Measurements from ENCODE around the gene RHO.

RHO gene

GRCh38 chr3:129519449-129519848 is 9.0 kb upstream of the RHO start:
- H3K79me1 ChIP-seq (ENCODE audit: low read length), result no peaks in the 10 kb centered on the region
- H3K4me2 ChIP-seq (ENCODE audit: low read length), result no peak overlapping the region
- no peak overlapping the region for H4K8ac ChIP-seq (ENCODE audit: low read depth, low read length)
- no peak overlapping the region for H3K27ac ChIP-seq (ENCODE audit: low read depth, low read length)
- H3K4me3 ChIP-seq (ENCODE audit: low read length), result no peak overlapping the region
- no peak overlapping the region for H3K56ac ChIP-seq (ENCODE audit: low read length)
- no peak overlapping the region for H3K23ac ChIP-seq (ENCODE audit: low read length)
- no peak overlapping the region for H2AK5ac ChIP-seq (ENCODE audit: low read length)
- WGBS (ENCODE audit: extremely low coverage, insufficient coverage, low lambda C conversion rate), result no CpG with 5 or more reads among the region's 10 CpGs
- no peaks in the 10 kb centered on the region for H3K27me3 ChIP-seq (ENCODE audit: insufficient read depth, low read length, poor library complexity)
- no peak overlapping the region for H3K18ac ChIP-seq (ENCODE audit: low read length)
- no peak overlapping the region for H2BK120ac ChIP-seq (ENCODE audit: low read depth, low read length)
- no peak overlapping the region for H3K4ac ChIP-seq (ENCODE audit: low read depth, low read length)
- no peak overlapping the region for H4K5ac ChIP-seq (ENCODE audit: low read length)
- no peaks in the 10 kb centered on the region for H3K36me3 ChIP-seq (ENCODE audit: control insufficient read depth, insufficient read depth, low read length)
- no peak overlapping the region for H2BK5ac ChIP-seq (ENCODE audit: low read length)
- no peaks in the 10 kb centered on the region for H3K79me2 ChIP-seq (ENCODE audit: control insufficient read depth, insufficient read depth, low read length)
- no peaks in the 10 kb centered on the region for H3K4me1 ChIP-seq (ENCODE audit: control insufficient read depth, low read depth, low read length)
- no peak overlapping the region for H3K9ac ChIP-seq (ENCODE audit: low read length)
- H2BK15ac ChIP-seq (replicated peaks; ENCODE audit: low read depth), result no peak overlapping the region
- DNase-seq, result no peak

DNA sequence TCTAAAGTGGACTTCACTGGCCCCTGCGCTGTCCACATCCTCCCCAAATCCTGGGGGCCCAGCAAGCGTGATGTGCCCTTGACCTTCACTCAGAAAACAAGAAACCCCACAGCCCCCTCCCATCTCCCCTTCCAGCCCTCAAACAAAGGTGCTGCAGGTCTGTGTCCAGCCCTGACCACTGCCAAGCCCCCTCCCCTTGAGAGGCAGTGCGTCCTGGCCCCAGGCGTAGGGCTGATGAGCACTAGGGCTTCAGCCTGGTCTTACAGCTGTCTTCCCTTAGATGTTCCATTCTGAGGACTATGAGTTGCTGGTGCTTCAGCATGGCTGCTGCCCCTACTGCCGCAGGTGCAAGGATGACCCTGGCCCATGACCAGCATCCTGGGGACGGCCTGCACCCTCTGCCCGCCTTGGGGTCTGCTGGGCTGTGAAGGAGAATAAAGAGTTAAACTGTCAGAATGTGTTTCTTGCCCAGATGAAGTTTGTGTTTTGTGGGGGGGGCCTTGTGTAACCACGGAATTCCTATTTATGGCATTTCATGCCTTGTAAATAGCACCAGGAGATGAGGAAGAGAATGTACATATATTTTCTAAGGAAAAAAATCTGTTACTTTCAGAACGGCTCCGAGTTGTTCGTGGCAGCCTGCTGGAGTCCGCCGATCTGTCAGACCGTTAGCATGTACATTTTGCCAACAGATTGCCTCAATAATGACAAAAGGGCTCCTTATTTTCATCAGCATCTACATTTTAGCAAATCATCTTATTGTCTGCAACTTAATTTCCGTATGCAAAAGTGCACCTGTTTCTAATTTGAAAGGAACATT is 8.3 kb upstream of the RHO start:
- Histone ChIP-seq H2BK5ac (ENCODE audit: low read length) (no peak overlapping the region), H4K5ac (ENCODE audit: low read length) (no peak overlapping the region), H3K23ac (ENCODE audit: low read length) (no peak overlapping the region), H4K8ac (ENCODE audit: low read depth, low read length) (no peak overlapping the region), H3K18ac (ENCODE audit: low read length) (no peak overlapping the region), H3K79me2 (ENCODE audit: control insufficient read depth, insufficient read depth, low read length) (no peaks in the 10 kb centered on the region), H3K9ac (ENCODE audit: low read length) (no peak overlapping the region), H3K4me1 (ENCODE audit: control insufficient read depth, low read depth, low read length) (no peaks in the 10 kb centered on the region), H3K36me3 (ENCODE audit: control insufficient read depth, insufficient read depth, low read length) (no peaks in the 10 kb centered on the region), H3K4ac (ENCODE audit: low read depth, low read length) (no peak overlapping the region), H3K27ac (ENCODE audit: low read depth, low read length) (no peak overlapping the region), H3K27me3 (ENCODE audit: insufficient read depth, low read length, poor library complexity) (no peaks in the 10 kb centered on the region), H2BK120ac (ENCODE audit: low read depth, low read length) (no peak overlapping the region), H2BK15ac (replicated peaks; ENCODE audit: low read depth) (no peak overlapping the region), H3K56ac (ENCODE audit: low read length) (no peak overlapping the region), H2AK5ac (ENCODE audit: low read length) (no peak overlapping the region), H3K4me2 (ENCODE audit: low read length) (no peak overlapping the region), H3K4me3 (ENCODE audit: low read length) (no peak overlapping the region), H3K79me1 (ENCODE audit: low read length) (no peaks in the 10 kb centered on the region)
- WGBS (ENCODE audit: extremely low coverage, insufficient coverage, low lambda C conversion rate), result no CpG with 5 or more reads among the region's 15 CpGs
- DNase-seq, result no peak

DNA sequence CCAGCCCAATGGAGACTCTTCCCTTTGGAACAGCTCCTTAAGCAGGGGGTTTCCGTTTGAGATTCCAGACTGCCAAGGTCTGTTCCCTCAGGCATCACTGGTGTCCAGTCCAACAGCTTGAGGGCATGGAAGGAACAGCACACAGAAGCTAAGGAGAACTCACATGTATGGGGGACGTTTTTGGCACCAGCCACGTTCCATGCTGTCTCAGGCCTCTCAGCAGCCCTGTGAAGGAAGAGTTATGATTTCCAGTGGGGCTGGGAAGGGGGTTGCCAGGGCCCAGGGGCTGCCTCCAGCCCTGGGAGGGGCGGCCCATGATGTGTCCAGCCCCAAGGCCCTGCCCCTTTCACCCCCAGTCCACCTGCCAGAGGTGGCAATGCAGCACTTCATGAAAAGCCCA is 7.5 kb upstream of the RHO start:
- Histone ChIP-seq H2BK120ac (ENCODE audit: low read depth, low read length) (no peak overlapping the region), H4K5ac (ENCODE audit: low read length) (no peak overlapping the region), H2BK5ac (ENCODE audit: low read length) (no peak overlapping the region), H3K9ac (ENCODE audit: low read length) (no peak overlapping the region), H3K27me3 (ENCODE audit: insufficient read depth, low read length, poor library complexity) (no peaks in the 10 kb centered on the region), H3K4me2 (ENCODE audit: low read length) (no peak overlapping the region), H3K36me3 (ENCODE audit: control insufficient read depth, insufficient read depth, low read length) (no peaks in the 10 kb centered on the region), H3K23ac (ENCODE audit: low read length) (no peak overlapping the region), H3K4me1 (ENCODE audit: control insufficient read depth, low read depth, low read length) (no peaks in the 10 kb centered on the region), H2BK15ac (replicated peaks; ENCODE audit: low read depth) (no peak overlapping the region), H3K56ac (ENCODE audit: low read length) (no peak overlapping the region), H3K4ac (ENCODE audit: low read depth, low read length) (no peak overlapping the region), H2AK5ac (ENCODE audit: low read length) (no peak overlapping the region), H3K79me1 (ENCODE audit: low read length) (no peaks in the 10 kb centered on the region), H3K18ac (ENCODE audit: low read length) (no peak overlapping the region), H4K8ac (ENCODE audit: low read depth, low read length) (no peak overlapping the region), H3K79me2 (ENCODE audit: control insufficient read depth, insufficient read depth, low read length) (no peaks in the 10 kb centered on the region), H3K4me3 (ENCODE audit: low read length) (no peak overlapping the region), H3K27ac (ENCODE audit: low read depth, low read length) (no peak overlapping the region)
- DNase-seq, result no peak
- WGBS (ENCODE audit: extremely low coverage, insufficient coverage, low lambda C conversion rate), result no CpG with 5 or more reads among the region's 4 CpGs

- Histone ChIP-seq H3K27ac (ENCODE audit: low read depth, low read length) (no peak overlapping the region), H4K8ac (ENCODE audit: low read depth, low read length) (no peak overlapping the region), H3K4me1 (ENCODE audit: control insufficient read depth, low read depth, low read length) (no peaks in the 10 kb centered on the region), H3K4me3 (ENCODE audit: low read length) (no peak overlapping the region), H3K79me1 (ENCODE audit: low read length) (no peaks in the 10 kb centered on the region), H3K18ac (ENCODE audit: low read length) (no peak overlapping the region), H2AK5ac (ENCODE audit: low read length) (no peak overlapping the region), H3K23ac (ENCODE audit: low read length) (no peak overlapping the region), H2BK120ac (ENCODE audit: low read depth, low read length) (no peak overlapping the region), H3K4ac (ENCODE audit: low read depth, low read length) (no peak overlapping the region), H3K4me2 (ENCODE audit: low read length) (no peak overlapping the region), H2BK15ac (replicated peaks; ENCODE audit: low read depth) (no peak overlapping the region), H3K56ac (ENCODE audit: low read length) (no peak overlapping the region), H3K27me3 (ENCODE audit: insufficient read depth, low read length, poor library complexity) (no peaks in the 10 kb centered on the region), H2BK5ac (ENCODE audit: low read length) (no peak overlapping the region), H3K9ac (ENCODE audit: low read length) (no peak overlapping the region), H3K36me3 (ENCODE audit: control insufficient read depth, insufficient read depth, low read length) (no peaks in the 10 kb centered on the region), H3K79me2 (ENCODE audit: control insufficient read depth, insufficient read depth, low read length) (no peaks in the 10 kb centered on the region), H4K5ac (ENCODE audit: low read length) (no peak overlapping the region)
- DNase-seq, result no peak
- no CpG with 5 or more reads among the region's 8 CpGs for WGBS (ENCODE audit: extremely low coverage, insufficient coverage, low lambda C conversion rate)
Measured at GRCh38 chr3:129521611-129522010, 6.8 kb upstream of the RHO start.

- H4K5ac ChIP-seq (ENCODE audit: low read length), result no peak overlapping the region
- no peak overlapping the region for H2BK120ac ChIP-seq (ENCODE audit: low read depth, low read length)
- no peak overlapping the region for H3K9ac ChIP-seq (ENCODE audit: low read length)
- no peak overlapping the region for H3K4me2 ChIP-seq (ENCODE audit: low read length)
- no peak overlapping the region for H3K27ac ChIP-seq (ENCODE audit: low read depth, low read length)
- no peak overlapping the region for H2BK5ac ChIP-seq (ENCODE audit: low read length)
- H3K23ac ChIP-seq (ENCODE audit: low read length), result no peak overlapping the region
- H4K8ac ChIP-seq (ENCODE audit: low read depth, low read length), result no peak overlapping the region
- no peak overlapping the region for H3K56ac ChIP-seq (ENCODE audit: low read length)
- no peak overlapping the region for H2BK15ac ChIP-seq (replicated peaks; ENCODE audit: low read depth)
- H3K18ac ChIP-seq (ENCODE audit: low read length), result no peak overlapping the region
- no peak overlapping the region for H3K4me3 ChIP-seq (ENCODE audit: low read length)
- no peaks in the 10 kb centered on the region for H3K4me1 ChIP-seq (ENCODE audit: control insufficient read depth, low read depth, low read length)
- no peak for DNase-seq
- no peaks in the 10 kb centered on the region for H3K36me3 ChIP-seq (ENCODE audit: control insufficient read depth, insufficient read depth, low read length)
- no peak overlapping the region for H3K4ac ChIP-seq (ENCODE audit: low read depth, low read length)
- no peak overlapping the region for H2AK5ac ChIP-seq (ENCODE audit: low read length)
- H3K27me3 ChIP-seq (ENCODE audit: insufficient read depth, low read length, poor library complexity), result no peaks in the 10 kb centered on the region
- no peaks in the 10 kb centered on the region for H3K79me1 ChIP-seq (ENCODE audit: low read length)
- no peaks in the 10 kb centered on the region for H3K79me2 ChIP-seq (ENCODE audit: control insufficient read depth, insufficient read depth, low read length)
- no CpG with 5 or more reads among the region's 5 CpGs for WGBS (ENCODE audit: extremely low coverage, insufficient coverage, low lambda C conversion rate)
Measured at GRCh38 chr3:129522953-129523352, 5.5 kb upstream of the RHO start.

GRCh38 chr3:129524081-129524480 is 4.4 kb upstream of the RHO start:
- Histone ChIP-seq H3K79me2 (ENCODE audit: control insufficient read depth, insufficient read depth, low read length) (no peaks in the 10 kb centered on the region), H3K56ac (ENCODE audit: low read length) (no peak overlapping the region), H2BK5ac (ENCODE audit: low read length) (no peak overlapping the region), H3K27ac (ENCODE audit: low read depth, low read length) (no peak overlapping the region), H2BK120ac (ENCODE audit: low read depth, low read length) (no peak overlapping the region), H3K79me1 (ENCODE audit: low read length) (no peaks in the 10 kb centered on the region), H2BK15ac (replicated peaks; ENCODE audit: low read depth) (no peak overlapping the region), H3K18ac (ENCODE audit: low read length) (no peak overlapping the region), H3K4ac (ENCODE audit: low read depth, low read length) (no peak overlapping the region), H4K8ac (ENCODE audit: low read depth, low read length) (no peak overlapping the region), H2AK5ac (ENCODE audit: low read length) (no peak overlapping the region), H3K9ac (ENCODE audit: low read length) (no peak overlapping the region), H3K4me1 (ENCODE audit: control insufficient read depth, low read depth, low read length) (no peaks in the 10 kb centered on the region), H3K27me3 (ENCODE audit: insufficient read depth, low read length, poor library complexity) (no peaks in the 10 kb centered on the region), H3K4me3 (ENCODE audit: low read length) (no peak overlapping the region), H3K4me2 (ENCODE audit: low read length) (no peak overlapping the region), H4K5ac (ENCODE audit: low read length) (no peak overlapping the region), H3K23ac (ENCODE audit: low read length) (no peak overlapping the region), H3K36me3 (ENCODE audit: control insufficient read depth, insufficient read depth, low read length) (no peaks in the 10 kb centered on the region)
- no CpG with 5 or more reads among the region's 4 CpGs for WGBS (ENCODE audit: extremely low coverage, insufficient coverage, low lambda C conversion rate)
- DNase-seq, result no peak
